GM12873 (cell line): ENCODE results near the gene MSH5.

Experiments
- TF ChIP-seq, protein P1 (sequence below): IDR thresholded peaks from 2 replicates; pipeline ENCODE4 v1.5.1; 2012; ENCODE audit warnings: low read depth, mild to moderate bottlenecking, moderate library complexity, low read length, control low read depth; ENCODE audit not compliant: insufficient read depth; ENCODE audit errors: missing control alignments

Gene MSH5

DNA sequence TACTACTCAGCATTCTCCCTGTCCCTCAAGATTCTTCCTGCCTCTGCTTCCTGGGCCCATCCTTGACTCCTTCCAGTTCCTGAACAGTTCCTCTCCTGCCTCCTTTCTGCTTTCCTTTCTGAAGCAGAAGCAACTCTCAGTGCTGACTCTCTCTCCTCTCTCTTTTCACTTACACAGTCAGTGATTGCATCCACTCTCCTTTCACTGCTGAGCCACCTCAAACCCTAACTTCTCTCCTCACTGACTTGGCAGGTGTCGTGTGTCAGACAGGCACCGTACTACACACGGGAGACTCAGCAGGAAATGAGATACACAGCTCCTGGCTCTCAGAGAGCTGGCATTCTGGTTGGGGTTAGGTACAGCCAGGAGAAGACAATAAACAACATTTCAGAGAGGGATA, 42.2 kb upstream of the MSH5 start:
- TF ChIP-seq, protein P1, sequence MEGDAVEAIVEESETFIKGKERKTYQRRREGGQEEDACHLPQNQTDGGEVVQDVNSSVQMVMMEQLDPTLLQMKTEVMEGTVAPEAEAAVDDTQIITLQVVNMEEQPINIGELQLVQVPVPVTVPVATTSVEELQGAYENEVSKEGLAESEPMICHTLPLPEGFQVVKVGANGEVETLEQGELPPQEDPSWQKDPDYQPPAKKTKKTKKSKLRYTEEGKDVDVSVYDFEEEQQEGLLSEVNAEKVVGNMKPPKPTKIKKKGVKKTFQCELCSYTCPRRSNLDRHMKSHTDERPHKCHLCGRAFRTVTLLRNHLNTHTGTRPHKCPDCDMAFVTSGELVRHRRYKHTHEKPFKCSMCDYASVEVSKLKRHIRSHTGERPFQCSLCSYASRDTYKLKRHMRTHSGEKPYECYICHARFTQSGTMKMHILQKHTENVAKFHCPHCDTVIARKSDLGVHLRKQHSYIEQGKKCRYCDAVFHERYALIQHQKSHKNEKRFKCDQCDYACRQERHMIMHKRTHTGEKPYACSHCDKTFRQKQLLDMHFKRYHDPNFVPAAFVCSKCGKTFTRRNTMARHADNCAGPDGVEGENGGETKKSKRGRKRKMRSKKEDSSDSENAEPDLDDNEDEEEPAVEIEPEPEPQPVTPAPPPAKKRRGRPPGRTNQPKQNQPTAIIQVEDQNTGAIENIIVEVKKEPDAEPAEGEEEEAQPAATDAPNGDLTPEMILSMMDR: no peak

GRCh38 chr6:31700740-31701401, 38.9 kb upstream of the MSH5 start:
- TF ChIP-seq, protein P1: no peak

DNA sequence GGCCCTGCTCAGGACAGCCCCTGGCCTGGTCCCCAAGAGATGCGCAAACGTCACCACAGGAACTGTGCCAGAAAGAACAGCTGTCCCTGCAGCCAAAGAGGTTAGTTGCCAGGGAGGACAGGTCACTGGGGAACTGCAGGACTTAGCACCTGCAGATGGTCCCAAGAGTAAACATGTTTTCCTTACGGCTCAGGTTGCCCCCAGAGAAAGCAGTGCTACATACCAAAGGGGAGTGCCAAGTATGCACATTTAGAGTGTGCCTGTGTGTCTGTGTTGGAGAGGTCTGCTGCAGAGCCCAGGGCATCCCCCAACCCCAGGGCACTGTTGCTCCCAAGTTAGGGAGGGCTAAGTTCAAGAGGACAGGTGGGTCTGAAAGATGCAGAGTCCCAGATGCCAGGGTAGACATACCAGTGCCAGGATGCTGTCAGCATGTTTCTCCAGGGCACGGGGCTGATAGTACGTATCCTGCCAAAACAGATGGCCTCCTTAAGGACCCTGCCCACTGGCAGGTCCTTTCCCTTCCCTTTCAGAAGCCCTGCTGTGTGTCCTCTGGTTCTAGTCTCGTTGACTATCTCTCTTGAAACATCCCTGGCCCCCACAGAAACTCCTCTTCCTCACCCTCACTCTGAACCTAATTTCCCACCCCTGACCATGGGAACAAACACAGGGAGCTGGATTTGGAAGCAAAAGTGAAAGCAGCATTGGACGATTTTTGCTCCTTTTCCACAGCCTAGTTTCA, 38.0 kb upstream of the MSH5 start:
- TF ChIP-seq, protein P1: no peak

- TF ChIP-seq, protein P1: no peak
These were observed 37.4 kb upstream of the MSH5 start for GRCh38 chr6:31702405-31702818.

DNA sequence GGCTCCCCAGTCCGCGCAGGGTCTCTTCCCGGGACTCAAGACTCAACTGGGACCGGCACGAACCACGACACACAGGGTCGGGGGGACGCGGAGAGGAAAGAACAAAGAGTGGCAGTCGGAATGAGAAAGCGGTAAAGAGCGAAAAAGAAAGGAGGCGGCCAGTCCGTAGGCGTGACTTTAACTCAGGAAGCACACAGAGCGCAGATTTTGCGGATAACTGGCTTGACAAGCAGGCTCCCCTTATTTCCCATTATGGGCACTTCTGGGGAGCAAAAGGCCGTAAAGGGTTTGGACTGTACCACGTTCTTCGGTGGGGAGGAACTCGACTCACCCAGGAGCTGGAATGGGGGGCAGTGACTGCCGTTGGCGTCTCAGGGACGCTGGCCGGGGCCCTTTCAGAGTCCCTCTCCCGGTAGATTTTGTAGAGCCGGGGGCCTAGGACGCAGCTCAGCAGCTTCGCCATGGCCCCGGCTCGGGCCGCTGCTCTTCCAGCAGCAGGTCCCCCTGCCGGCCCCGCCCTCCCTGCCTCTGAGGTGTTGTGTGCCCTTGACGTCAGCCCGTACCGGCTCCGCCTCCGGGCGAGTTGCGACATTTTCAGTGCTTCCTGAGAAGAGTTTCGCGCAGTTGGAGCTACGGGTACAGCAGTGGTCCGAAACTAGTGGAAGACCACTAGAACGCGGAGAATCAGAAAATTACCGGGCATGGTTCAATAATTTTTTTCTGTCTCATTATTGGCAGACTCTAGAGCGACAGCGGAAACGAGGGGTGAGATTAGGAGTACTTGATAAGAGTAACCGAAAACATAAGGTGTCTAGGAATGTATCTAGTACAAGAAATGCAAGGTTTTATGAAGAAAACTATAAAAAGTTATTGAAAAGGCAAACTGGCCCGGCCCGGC, 36.7 kb upstream of the MSH5 start, which contains the start of gene ABHD16A:
Gene ABHD16A (minus strand): TSS at position 506 of the 898 bp plus-strand sequence. CDS start 43 bp downstream, at position 463.
- TF ChIP-seq, protein P1: no peak

GRCh38 chr6:31705931-31706330, 33.9 kb upstream of the MSH5 start:
- TF ChIP-seq, protein P1: no peak
